GM18519 (cell line): ENCODE data around the gene EFTUD2.
"Not testable (repeated sequence)": the region's sequence is repeated elsewhere in the genome, so short reads cannot be mapped to it uniquely, and the experiment has no call there.

Experiments
- ATAC-seq: cut with Tn5 transposase; IDR thresholded peaks from one replicate; pipeline ENCODE4 v1.9.1; 2021; ENCODE audit warnings: mild to moderate bottlenecking, moderate library complexity; ENCODE audit not compliant: unreplicated experiment, low FRiP score

Gene EFTUD2

DNA sequence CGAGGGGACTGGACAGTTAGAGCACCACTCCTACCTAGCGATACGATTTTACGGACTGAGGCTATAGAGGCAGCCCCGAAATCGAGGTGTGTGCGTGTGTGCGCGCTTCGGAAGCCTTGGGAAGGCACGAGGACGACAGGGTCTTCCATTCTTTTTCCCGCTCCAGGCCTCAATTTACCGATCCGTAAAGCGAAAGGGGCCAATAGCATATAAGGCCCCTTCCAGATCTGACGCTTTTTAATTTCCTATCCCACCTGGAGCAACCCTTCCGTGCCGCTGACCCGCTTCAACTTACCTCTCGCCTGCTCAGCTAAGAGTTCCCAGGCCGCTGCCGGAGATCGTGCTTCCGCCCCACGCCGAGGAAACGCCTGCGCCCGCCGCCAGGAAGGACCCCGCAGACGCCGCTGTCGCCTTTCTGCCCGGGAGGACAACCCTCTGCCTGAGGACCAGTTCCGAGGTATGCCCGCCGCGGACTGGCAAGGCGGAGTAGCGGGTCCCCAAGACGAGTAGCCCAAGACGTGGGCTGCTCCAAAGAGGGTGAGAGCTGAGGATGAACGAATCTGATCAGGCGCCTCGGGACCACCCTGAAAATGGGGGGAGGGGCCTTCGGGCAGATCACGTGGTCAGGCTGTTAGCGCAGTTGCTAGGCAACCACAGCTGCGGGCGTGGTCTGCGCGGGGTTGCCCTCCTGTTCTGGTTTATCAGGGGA lies at the start of gene EFTUD2:
TSS of gene EFTUD2 (minus strand) at position 372 of the 709 bp plus-strand sequence. CDS start 4,924 bp downstream, outside the sequence.
- ATAC-seq, result no peak

- ATAC-seq, result no peak
Measured at GRCh38 chr17:44948315-44948795, 49.1 kb upstream of the EFTUD2 start.

DNA sequence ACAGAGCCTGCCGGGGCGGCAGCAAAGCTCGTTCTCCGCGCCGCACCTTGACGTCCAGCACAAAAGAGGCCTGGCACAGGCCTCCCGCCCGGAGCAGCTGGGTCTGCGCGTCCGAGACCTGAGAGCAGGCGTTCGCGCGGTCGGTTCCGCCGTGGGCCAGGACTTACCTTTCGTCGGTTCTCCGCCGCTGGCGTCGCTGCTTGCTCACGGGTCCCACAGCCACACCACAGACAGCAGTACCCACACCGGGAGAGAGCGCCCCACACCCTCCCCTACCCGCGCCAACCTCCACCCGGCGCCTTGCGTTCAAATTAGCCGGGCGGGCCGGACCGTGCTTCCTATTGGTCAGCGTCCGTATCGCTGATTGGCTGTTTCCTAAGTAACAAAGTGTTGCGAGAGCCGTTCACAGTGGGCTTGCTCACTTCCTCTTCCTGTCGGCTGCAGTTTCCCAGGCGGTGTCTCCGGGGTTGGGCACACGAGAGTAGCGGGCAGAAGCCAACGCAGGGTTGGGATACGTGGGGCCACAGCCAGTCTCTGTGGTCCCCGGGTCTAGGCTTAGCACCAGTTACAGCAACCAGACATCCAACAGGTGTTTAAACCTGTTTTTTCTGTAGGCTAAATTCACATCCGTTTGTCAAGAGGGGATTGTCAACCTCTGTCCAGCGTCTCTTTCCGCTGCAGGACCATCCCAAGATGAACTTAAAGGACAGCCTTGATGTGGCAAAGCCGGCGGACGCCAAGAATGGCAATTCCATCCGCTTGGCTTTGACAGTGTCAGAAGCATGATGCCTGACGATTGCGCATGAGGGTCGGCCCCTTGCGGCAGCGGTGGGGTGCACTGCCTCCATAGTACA lies 48.4 kb upstream of the EFTUD2 start, which contains the start of gene KIF18B:
TSS of gene KIF18B (minus strand) at position 313 of the 854 bp plus-strand sequence. CDS start 11,429 bp downstream, outside the sequence.
- ATAC-seq, result peak; percentile 80

- not testable (repeated sequence) for ATAC-seq
Measured at GRCh38 chr17:44945652-44946051, 46.4 kb upstream of the EFTUD2 start.

DNA sequence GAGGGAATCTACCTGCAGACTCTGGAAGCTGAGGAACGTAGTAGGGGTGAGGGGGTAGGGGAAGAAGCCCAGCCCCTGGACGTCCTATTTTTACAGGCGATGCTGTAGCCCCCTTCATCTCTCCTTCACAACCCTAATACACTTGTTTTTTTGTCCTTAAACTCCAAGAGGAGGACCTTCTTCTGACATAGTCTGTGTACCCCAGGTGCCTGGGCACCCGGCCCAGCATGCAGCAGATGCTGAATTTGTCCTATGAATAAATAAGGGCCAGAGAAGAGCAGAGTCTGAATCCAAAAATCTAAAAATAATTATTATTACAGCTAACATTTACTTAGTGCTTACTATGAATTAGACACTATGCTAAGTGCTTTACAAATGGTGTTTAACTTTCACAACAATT lies 43.2 kb upstream of the EFTUD2 start:
- ATAC-seq, result no peak

GRCh38 chr17:44941712-44942331 lies 42.6 kb upstream of the EFTUD2 start:
- ATAC-seq, result no peak

DNA sequence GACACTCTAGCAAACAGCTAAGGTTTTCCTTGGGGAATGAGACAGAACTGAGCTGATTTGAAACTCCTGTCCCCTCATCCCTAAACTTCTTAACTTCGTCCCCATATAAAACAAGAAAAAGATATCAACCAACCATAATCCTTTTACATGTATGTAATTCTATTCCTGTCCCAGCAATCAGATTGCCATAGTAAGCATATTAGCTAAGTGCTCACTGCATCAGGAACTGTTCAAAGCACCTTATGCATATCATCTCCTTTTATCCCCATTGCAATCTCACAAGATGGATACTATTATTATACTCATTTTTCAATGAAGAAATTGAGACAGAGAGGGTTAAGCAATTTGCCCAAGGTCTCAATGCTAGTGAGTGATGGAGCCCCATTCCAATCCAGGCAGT lies 41.5 kb upstream of the EFTUD2 start:
- ATAC-seq, result no peak

GRCh38 chr17:44940317-44940716 lies 41.1 kb upstream of the EFTUD2 start:
- no peak for ATAC-seq

DNA sequence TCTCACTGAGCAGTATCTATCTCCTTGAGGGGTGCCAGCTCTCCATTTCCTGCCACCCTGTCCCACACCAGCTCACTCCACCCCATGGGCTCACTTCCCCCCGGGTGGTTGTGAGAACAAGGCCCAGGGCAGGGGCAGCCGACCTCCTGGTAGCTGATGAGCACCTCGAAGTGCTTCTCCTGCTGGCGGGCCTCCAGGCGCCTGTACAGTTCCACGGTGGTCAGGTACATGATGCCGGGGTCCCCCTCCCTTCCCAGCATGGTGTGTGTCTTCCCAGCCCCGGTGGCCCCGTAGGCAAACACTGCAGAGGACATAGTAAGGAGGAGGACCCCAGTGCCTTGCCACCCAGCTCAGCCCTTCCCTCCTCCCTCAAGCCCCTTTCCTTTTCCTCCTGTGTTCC lies 35.9 kb upstream of the EFTUD2 start:
- ATAC-seq, result no peak

- no peak for ATAC-seq
Measured at GRCh38 chr17:44934745-44935105, 35.5 kb upstream of the EFTUD2 start.

DNA sequence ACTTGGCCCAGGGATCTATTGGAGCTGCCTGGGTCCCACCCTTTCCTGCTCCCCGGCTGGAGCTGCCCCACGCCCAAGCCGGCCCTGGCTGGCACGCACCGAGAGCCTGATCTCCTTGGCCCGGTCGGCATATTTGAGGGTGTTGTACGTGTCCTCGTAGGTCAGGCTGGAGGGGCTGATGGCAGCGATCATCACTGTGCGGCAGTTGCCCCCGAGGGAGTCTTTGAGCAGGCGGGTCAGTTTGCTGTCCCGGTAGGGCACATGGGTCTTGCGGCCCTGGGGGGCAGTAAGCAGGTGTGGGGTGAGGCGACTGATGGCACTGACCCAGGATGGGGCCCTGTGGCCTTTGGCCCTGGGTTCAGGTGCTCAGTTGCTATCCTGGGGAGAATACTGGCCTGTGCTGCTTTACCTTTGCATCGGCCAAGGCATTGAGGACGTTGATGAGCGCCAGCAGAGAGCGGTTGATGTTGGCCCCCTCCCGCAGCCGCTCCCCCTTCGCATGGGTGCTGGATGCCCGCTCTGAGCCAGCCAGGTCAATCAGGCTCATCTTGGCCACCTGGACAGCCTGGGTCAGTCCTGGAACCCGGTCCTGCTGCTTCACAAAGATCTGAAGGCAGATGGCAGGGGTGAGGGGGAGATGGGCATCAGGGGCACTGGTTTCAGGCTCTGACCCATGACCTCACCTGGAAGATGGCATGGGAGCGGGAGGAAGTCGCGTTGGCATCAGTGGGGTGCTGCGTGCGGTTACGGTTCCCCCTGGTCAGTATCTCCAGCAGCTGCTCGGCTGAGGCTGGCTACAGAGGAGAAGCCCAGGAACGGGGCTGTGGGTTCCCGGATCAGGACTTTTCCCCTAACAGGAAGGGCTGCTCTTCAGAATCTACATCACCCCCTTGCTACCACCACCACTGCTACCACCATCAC lies 34.8 kb upstream of the EFTUD2 start:
- ATAC-seq, result no peak

DNA sequence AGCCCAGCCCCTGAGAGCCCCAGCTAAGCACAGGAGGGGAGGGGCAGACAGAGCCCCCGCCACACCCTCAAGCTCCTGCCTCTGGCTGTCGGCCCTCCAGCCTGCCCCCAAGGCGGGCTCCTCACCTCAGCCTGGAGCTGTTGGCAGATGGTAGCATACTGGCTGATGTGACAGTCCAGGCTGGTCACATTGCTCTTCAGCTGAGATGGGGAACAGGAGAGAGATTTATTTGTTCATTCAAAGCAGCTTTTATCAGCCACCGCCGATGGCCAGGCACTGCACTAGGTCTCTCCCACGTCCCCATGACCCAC lies 33.5 kb upstream of the EFTUD2 start:
- no peak for ATAC-seq

DNA sequence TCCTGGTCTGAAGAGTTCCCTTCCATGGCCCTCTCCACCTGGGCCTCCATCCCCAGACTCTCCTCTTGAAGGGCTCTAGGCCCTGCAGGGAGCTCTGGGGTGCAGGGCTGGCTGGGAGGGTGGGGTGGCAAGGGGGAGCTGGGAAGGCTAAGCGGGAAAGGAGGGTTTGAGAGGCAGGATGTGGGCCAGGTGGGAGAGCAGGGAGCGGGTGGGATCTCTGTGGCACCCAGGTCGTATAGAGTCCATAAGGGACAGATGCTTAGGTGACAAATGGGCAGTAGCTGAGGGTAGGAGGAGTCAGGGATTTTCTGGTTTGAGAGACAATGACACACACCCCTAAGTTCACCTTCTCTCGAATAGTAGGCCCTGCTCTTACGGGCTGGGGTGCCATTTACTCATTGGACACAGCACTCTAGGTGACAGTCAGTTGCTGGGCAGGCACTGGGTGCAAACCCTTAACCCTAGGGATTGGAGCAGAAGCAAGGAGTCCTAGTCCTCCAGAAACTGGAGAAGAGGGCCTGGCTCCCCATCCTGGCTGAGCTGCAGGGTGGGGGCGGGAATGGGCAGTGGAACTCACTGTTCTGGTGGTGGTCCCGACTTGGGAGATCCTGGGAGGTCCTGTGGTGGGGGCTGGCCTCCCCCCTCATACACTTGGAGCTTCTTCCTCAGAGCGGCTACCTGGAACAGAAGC lies 33.0 kb upstream of the EFTUD2 start:
- ATAC-seq, result no peak

GRCh38 chr17:44931376-44931775 lies 32.1 kb upstream of the EFTUD2 start:
- ATAC-seq, result no peak

DNA sequence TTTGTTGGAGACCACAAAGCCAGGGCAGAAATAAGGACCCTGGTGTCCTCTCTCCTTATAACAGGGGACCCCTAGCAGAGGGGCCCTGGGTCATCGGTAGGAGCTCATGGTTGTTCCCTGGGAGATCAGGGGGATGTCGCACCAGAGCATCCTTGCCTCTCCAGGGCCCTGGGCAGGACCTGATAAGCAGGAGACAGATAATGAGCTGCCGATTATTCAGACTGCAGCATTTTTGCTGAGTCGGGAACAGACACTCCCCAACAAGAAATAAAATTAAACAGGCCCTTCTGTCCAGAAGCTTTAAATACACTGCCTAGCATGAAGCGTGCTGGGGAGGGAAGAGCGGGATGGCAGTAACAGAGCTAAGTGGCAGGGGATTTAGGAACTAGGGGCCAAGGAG lies 31.4 kb upstream of the EFTUD2 start:
- no peak for ATAC-seq

GRCh38 chr17:44928950-44929720 lies 29.9 kb upstream of the EFTUD2 start:
- no peak for ATAC-seq

DNA sequence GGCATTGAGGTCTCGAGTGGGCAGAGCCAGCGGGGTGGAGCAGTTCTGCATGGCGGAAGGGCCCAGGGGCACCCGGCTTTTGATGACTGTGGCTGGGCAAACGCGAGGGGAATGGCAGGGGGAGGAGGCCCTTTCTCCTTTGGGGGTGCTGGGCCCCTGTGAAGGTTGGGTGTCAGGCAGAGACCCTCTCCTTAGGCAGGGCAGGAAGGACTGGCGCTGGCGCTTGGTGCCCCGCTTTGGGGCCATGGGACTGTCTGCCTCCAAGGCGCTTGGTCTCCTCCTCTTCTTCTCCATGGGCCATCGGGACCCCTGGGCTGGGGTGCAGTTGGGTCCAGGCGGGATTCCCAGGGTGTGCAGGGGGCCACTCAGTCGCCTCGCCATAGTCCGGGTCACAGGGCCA lies 28.9 kb upstream of the EFTUD2 start:
- no peak for ATAC-seq

DNA sequence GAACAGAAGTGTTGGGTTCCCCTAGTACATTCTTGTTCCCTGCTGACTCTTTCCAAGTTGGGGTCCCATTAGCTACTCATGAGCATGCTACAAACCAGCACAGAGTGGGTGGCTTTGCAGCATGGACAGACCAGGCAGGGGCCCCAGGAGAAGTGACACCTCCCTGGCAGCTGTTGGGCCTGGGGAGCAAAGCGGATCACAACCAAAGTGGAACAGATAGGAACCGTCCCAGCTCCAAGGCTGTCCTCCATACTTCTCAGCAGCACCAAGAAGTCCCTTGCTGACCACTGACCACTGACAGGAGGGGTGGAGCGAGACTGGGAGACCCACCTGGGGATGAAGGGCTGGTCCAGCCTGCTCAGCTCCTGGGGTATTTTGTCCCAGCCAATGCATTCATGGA lies 28.5 kb upstream of the EFTUD2 start:
- ATAC-seq, result no peak
